Naive thymus-derived CD4-positive, alpha-beta T cell (primary cell): ENCODE measurements around the gene ABCB9. TPM values are rescaled to one million over a fixed set of nuclear protein-coding genes. Genes with fewer than 3 reads are reported as not detected.

Source experiments
- ATAC-seq: fragments of 150-1000 bp; cut with Tn5 transposase; 2 replicates; pipeline ENCODE4 v1.10.0; 2021; ENCODE audit warnings: mild to moderate bottlenecking, moderate library complexity
- CTCF ChIA-PET: fragments of 350-600 bp; sonication (Branson Sonifier 250); formaldehyde crosslinking; loops from one replicate; lab custom pipeline; 2021; ENCODE audit warnings: antibody characterized with exemption; lab: Charles Lee
- POLR2A ChIA-PET: fragments of 350-600 bp; sonication (Branson Sonifier 250); formaldehyde crosslinking; loops from one replicate; lab custom pipeline; 2021; ENCODE audit warnings: antibody characterized with exemption, inconsistent platforms; lab: Charles Lee
- DNase-seq, 9 donors: peaks; one replicate each; pipeline versions ENCODE4 v3.0.0 to v3.0.0-alpha.2; 2020 to 2022; ENCODE audit warnings: mixed read lengths in 1 of 9
- H3K27ac ChIP-seq: one replicate; pipeline ENCODE4 v1.7.0; 2013; ENCODE audit warnings: mild to moderate bottlenecking, low read depth, low read length, moderate library complexity
- H3K27me3 ChIP-seq, 2 donors: one replicate each; pipeline ENCODE4 v1.7.0; 2013; ENCODE audit warnings: low read length in 2 of 2, mild to moderate bottlenecking in 2 of 2, moderate library complexity in 2 of 2; ENCODE audit not compliant: control insufficient read depth in 2 of 2, insufficient read depth in 2 of 2
- H3K36me3 ChIP-seq, 3 experiments: 1 replicate in 2 of 3; 2 replicates in 1 of 3; pipeline ENCODE4 v1.7.0; 2013; ENCODE audit warnings: low read length in 3 of 3, mild to moderate bottlenecking in 3 of 3, moderate library complexity in 1 of 3; ENCODE audit not compliant: insufficient read depth in 3 of 3, control insufficient read depth in 2 of 3
- H3K4me1 ChIP-seq, 2 donors: one replicate each; pipeline ENCODE4 v1.7.0; 2013; ENCODE audit warnings: low read length in 2 of 2, mild to moderate bottlenecking in 2 of 2, moderate library complexity in 1 of 2; ENCODE audit not compliant: control insufficient read depth in 2 of 2, insufficient read depth in 2 of 2
- H3K4me3 ChIP-seq: 2 replicates; pipeline ENCODE4 v1.7.0; 2013; ENCODE audit warnings: mild to moderate bottlenecking, low read length
- H3K9me3 ChIP-seq, 3 experiments: 1 replicate in 2 of 3; 2 replicates in 1 of 3; pipeline ENCODE4 v1.7.0; 2013; ENCODE audit warnings: low read length in 3 of 3; ENCODE audit not compliant: control insufficient read depth in 2 of 3
- H3K27ac Mint-ChIP-seq, 9 donors: one replicate each; pipeline ENCODE4 v1.8.0; 2020 to 2022; ENCODE audit warnings: mixed read lengths in 9 of 9, mild to moderate bottlenecking in 8 of 9, moderate library complexity in 5 of 9, inconsistent platforms in 2 of 9
- H3K27me3 Mint-ChIP-seq, 5 donors: one replicate each; pipeline ENCODE4 v1.8.0; 2021 to 2022; ENCODE audit warnings: mixed read lengths in 5 of 5, mild to moderate bottlenecking in 1 of 5
- H3K36me3 Mint-ChIP-seq, 5 donors: one replicate each; pipeline ENCODE4 v1.8.0; 2020 to 2022; ENCODE audit warnings: mixed read lengths in 5 of 5, mild to moderate bottlenecking in 3 of 5, inconsistent platforms in 1 of 5
- H3K4me1 Mint-ChIP-seq, 7 donors: one replicate each; pipeline ENCODE4 v1.8.0; 2020 to 2022; ENCODE audit warnings: mixed read lengths in 7 of 7, mild to moderate bottlenecking in 3 of 7, inconsistent platforms in 1 of 7
- H3K4me3 Mint-ChIP-seq, 10 donors: one replicate each; pipeline ENCODE4 v1.8.0; 2020 to 2022; ENCODE audit warnings: mild to moderate bottlenecking in 10 of 10, mixed read lengths in 10 of 10, moderate library complexity in 6 of 10, inconsistent platforms in 2 of 10
- H3K9me3 Mint-ChIP-seq, 11 donors: one replicate each; pipeline ENCODE4 v1.8.0; 2020 to 2022; ENCODE audit warnings: mixed read lengths in 11 of 11, mild to moderate bottlenecking in 4 of 11, inconsistent platforms in 1 of 11, moderate library complexity in 1 of 11
- intact Hi-C, 2 donors: fragments of 100-400 bp; cut with micrococcal nuclease; formaldehyde crosslinking; loops; one replicate each; pipeline ENCODE4 v1.15.1; 2023
- polyA plus RNA-seq, 2 donors: library from polyadenylated mRNA; unstranded; fragments of 300-500 nt; fragmentation: Illumina TruSeq; gene quantifications; one replicate each; pipeline ENCODE4 v1.2.3, GENCODE V29; 2021
- total RNA-seq, 6 experiments: library from RNA in 5 of 6; stranded (reverse) in 5 of 6; gene quantifications; 1 replicate in 5 of 6; 2 replicates in 1 of 6; pipeline ENCODE4 v1.2.3 and lab custom pipeline; 2021 to 2026

ABCB9 gene
- total and polyA plus RNA-seq, 7 experiments from 2014 or later = 0.74 to 8.9 (median 6.9) TPM

DNA sequence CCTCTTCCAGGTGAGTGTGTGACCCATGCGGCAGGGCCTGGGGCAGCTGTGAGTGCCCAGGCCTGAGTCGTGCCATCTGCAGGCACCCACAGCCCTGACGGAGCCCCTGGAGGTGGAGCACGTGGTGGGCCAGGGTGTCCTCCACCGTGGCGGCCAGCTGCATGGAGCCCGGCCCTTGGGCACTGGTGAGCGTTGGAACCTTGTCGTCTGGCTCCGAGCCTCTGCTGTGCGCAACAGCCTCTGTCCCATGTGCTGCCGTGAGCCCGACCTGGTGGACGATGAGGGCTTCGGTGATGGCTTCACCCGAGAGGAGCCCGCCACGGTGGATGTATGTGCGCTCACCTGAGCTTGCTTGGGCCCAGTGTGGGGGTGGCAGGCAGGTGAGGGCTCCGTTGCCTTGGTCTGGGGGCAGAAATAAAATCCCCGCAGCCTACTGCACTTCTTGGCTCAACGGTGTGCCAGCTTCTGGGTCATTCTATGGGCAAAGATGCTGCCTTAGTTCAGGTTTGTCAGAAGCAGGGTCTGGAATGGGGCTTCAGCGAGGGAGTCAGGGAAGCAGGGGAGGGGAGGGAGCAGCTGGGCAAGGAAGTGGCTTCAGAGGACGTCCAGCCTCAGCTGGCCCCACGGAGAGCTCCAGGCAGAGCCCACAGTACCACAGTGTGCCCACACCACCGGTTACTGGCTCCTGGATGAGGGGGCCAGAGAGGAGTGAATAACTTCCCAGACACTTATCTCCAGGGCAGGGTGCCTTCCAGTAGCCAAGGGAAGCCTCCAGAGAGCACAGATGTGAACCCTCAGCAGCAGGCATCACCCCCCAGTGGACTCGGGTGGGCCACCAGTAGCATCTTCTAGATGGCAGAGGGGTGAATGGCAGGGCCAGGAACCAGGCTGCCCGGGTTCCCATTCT is 13.0 kb upstream of the ABCB9 start:
- DNase-seq (no peak), ATAC-seq (no peak)
- H3K9me3 Mint-ChIP-seq = peaks cover 0 to 7% (median 0%) of the 10 kb centered on the region in 11 donors
- H3K36me3 ChIP-seq = peaks cover 0 to 37% (median 3%) of the 10 kb centered on the region in 3 experiments
- peaks cover 0 to 12% (median 0%) of the 10 kb centered on the region in 5 donors for H3K36me3 Mint-ChIP-seq
- H3K27ac ChIP-seq = peak overlapping the region; percentile 81
- ChIA-PET CTCF (no interaction called here), POLR2A (interaction anchor here (1.1 to 3.3 kb wide), 4 partner anchors 12 to 261 kb away, joined by 3 to 11 read pairs (median 10); partner anchors contain the start of genes ABCB9, MPHOSPH9 and MTRFR)
- H3K4me1 ChIP-seq = peaks cover 41 to 47% of the 10 kb centered on the region in 2 donors
- H3K4me3 ChIP-seq = peak overlapping the region; percentile 84
- peaks cover 0 to 3% (median 0%) of the 10 kb centered on the region in 5 donors for H3K27me3 Mint-ChIP-seq
- peak overlapping the region; percentile 81 to 92 (median 87) for H3K27ac Mint-ChIP-seq
- H3K9me3 ChIP-seq = no peaks in the 10 kb centered on the region
- H3K27me3 ChIP-seq = no peaks in the 10 kb centered on the region
- peaks cover 30 to 70% (median 53%) of the 10 kb centered on the region in 7 donors for H3K4me1 Mint-ChIP-seq
- intact Hi-C loops = loop anchor here (5.0 to 10.0 kb wide), 5 partner anchors 603 to 1394 kb away; partner anchors contain the start of genes CCDC92 (in 1 of the 2), DIABLO (in 1 of the 2), KDM2B (in 1 of the 2) and TCTN2 (in 1 of the 2)
- H3K4me3 Mint-ChIP-seq = peak overlapping the region; percentile 86 to 95 (median 90)

GRCh38 chr12:122978507-122978955 is 12.3 kb upstream of the ABCB9 start:
- Histone ChIP-seq H3K27ac (no peak overlapping the region), H3K36me3 (peaks cover 0 to 31% (median 3%) of the 10 kb centered on the region in 3 experiments), H3K4me3 (no peak overlapping the region), H3K27me3 (no peaks in the 10 kb centered on the region), H3K4me1 (peaks cover 41 to 52% of the 10 kb centered on the region in 2 donors), H3K9me3 (no peaks in the 10 kb centered on the region)
- peaks cover 0 to 12% (median 0%) of the 10 kb centered on the region in 5 donors for H3K36me3 Mint-ChIP-seq
- H3K27ac Mint-ChIP-seq = no peak overlapping the region
- peak overlapping the region in 8 of 10 donors; percentile 23 to 99 (median 46) for H3K4me3 Mint-ChIP-seq
- POLR2A ChIA-PET = interaction anchor here (1.1 to 2.0 kb wide), 3 partner anchors 12 to 254 kb away, joined by 3 to 11 read pairs (median 9); partner anchors contain the start of genes ABCB9, MPHOSPH9 and MTRFR
- DNase-seq = peak in 1 of 9 donors; percentile 6
- H3K27me3 Mint-ChIP-seq = peaks cover 0 to 3% (median 0%) of the 10 kb centered on the region in 5 donors
- intact Hi-C loops = loop anchor here (5.0 to 10.0 kb wide), 5 partner anchors 604 to 1394 kb away; partner anchors contain the start of genes CCDC92 (in 1 of the 2), DIABLO (in 1 of the 2), KDM2B (in 1 of the 2) and TCTN2 (in 1 of the 2)
- CTCF ChIA-PET = interaction anchor here (0.5 kb wide), 1 partner anchor 121 kb away, joined by 3 read pairs; no protein-coding TSS in a partner anchor
- peaks cover 0 to 7% (median 0%) of the 10 kb centered on the region in 11 donors for H3K9me3 Mint-ChIP-seq
- no peak for ATAC-seq
- H3K4me1 Mint-ChIP-seq = peaks cover 26 to 67% (median 50%) of the 10 kb centered on the region in 7 donors

GRCh38 chr12:122977655-122978392 is 11.6 kb upstream of the ABCB9 start:
- Mint-ChIP-seq H3K27me3 (peaks cover 0 to 3% (median 0%) of the 10 kb centered on the region in 5 donors), H3K4me3 (peak overlapping the region in 9 of 10 donors; percentile 25 to 99 (median 55)), H3K9me3 (peaks cover 0 to 7% (median 0%) of the 10 kb centered on the region in 11 donors), H3K27ac (peak overlapping the region in 1 of 9 donors; percentile 12), H3K36me3 (peaks cover 0 to 8% (median 0%) of the 10 kb centered on the region in 5 donors), H3K4me1 (peaks cover 19 to 60% (median 44%) of the 10 kb centered on the region in 7 donors)
- H3K27me3 ChIP-seq = no peaks in the 10 kb centered on the region
- H3K4me3 ChIP-seq = no peak overlapping the region
- peaks cover 0 to 31% (median 0%) of the 10 kb centered on the region in 3 experiments for H3K36me3 ChIP-seq
- intact Hi-C loops = loop anchor here (5.0 to 10.0 kb wide), 5 partner anchors 604 to 1393 kb away; partner anchors contain the start of genes CCDC92 (in 1 of the 2), DIABLO (in 1 of the 2), KDM2B (in 1 of the 2) and TCTN2 (in 1 of the 2)
- ATAC-seq (no peak), DNase-seq (peak in 1 of 9 donors; percentile 3)
- no peaks in the 10 kb centered on the region for H3K9me3 ChIP-seq
- CTCF ChIA-PET = interaction anchor here (0.5 kb wide), 1 partner anchor 120 kb away, joined by 3 read pairs; no protein-coding TSS in a partner anchor
- POLR2A ChIA-PET = interaction anchor here (1.1 kb wide), 1 partner anchor 11 kb away, joined by 3 read pairs; the partner anchor contains the start of gene ABCB9
- H3K4me1 ChIP-seq = peaks cover 40 to 45% of the 10 kb centered on the region in 2 donors
- no peak overlapping the region for H3K27ac ChIP-seq

- ATAC-seq = no peak
Observed at GRCh38 chr12:122977153-122977552, 10.9 kb upstream of the ABCB9 start.

DNA sequence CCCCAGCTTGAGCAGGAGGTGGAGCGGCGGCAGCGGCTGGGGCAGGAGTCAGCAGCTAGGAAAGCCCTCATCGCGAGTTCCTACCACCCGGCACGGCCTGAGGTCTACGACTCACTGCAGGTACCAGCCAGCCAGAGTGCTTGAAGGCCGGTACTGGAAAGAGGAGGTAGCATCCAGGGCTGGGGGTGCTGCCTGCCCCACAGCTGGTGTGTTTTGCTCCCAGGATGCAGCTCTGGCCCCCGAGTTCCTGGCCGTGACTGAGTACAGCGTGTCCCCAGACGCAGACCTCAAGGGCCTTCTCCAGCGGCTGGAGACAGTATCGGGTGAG is 10.3 kb upstream of the ABCB9 start:
- intact Hi-C loops = loop anchor here (5.0 to 10.0 kb wide), 5 partner anchors 606 to 1392 kb away; partner anchors contain the start of genes CCDC92 (in 1 of the 2), DIABLO (in 1 of the 2), KDM2B (in 1 of the 2) and TCTN2 (in 1 of the 2)
- H3K36me3 Mint-ChIP-seq = peaks cover 0 to 4% (median 0%) of the 10 kb centered on the region in 5 donors
- peaks cover 19 to 48% (median 33%) of the 10 kb centered on the region in 7 donors for H3K4me1 Mint-ChIP-seq
- POLR2A ChIA-PET = interaction anchor here (0.9 to 3.5 kb wide), 5 partner anchors 11 to 475 kb away, joined by 3 to 34 read pairs (median 8); partner anchors contain the start of genes ABCB9, MPHOSPH9 and MTRFR
- peak overlapping the region; percentile 92 to 99 (median 97) for H3K4me3 Mint-ChIP-seq
- Histone ChIP-seq H3K27ac (peak overlapping the region; percentile 98), H3K9me3 (no peaks in the 10 kb centered on the region), H3K36me3 (peaks cover 0 to 24% (median 0%) of the 10 kb centered on the region in 3 experiments), H3K27me3 (no peaks in the 10 kb centered on the region), H3K4me1 (peaks cover 28 to 33% of the 10 kb centered on the region in 2 donors), H3K4me3 (peak overlapping the region; percentile 100)
- H3K27me3 Mint-ChIP-seq = peaks cover 0 to 3% (median 0%) of the 10 kb centered on the region in 5 donors
- no peak for ATAC-seq
- peaks cover 0 to under 1% (median 0%) of the 10 kb centered on the region in 11 donors for H3K9me3 Mint-ChIP-seq
- CTCF ChIA-PET = no interaction called here
- DNase-seq = no peak
- peak overlapping the region in 3 of 9 donors; percentile 51 to 100 (median 84) for H3K27ac Mint-ChIP-seq

More at GRCh38 chr12:122977153-122977552, 10.9 kb upstream of the ABCB9 start:
- Mint-ChIP-seq H3K27ac (peak overlapping the region in 1 of 9 donors; percentile 76), H3K4me3 (peak overlapping the region; percentile 23 to 99 (median 63)), H3K27me3 (peaks cover 0 to 3% (median 0%) of the 10 kb centered on the region in 5 donors), H3K4me1 (peaks cover 19 to 54% (median 38%) of the 10 kb centered on the region in 7 donors), H3K36me3 (peaks cover 0 to 8% (median 0%) of the 10 kb centered on the region in 5 donors), H3K9me3 (peaks cover 0 to 5% (median 0%) of the 10 kb centered on the region in 11 donors)
- Histone ChIP-seq H3K27ac (no peak overlapping the region), H3K9me3 (no peaks in the 10 kb centered on the region), H3K27me3 (no peaks in the 10 kb centered on the region), H3K4me3 (no peak overlapping the region), H3K36me3 (peaks cover 0 to 29% (median 0%) of the 10 kb centered on the region in 3 experiments), H3K4me1 (peaks cover 34 to 38% of the 10 kb centered on the region in 2 donors)
- intact Hi-C loops = loop anchor here (5.0 to 10.0 kb wide), 5 partner anchors 605 to 1392 kb away; partner anchors contain the start of genes CCDC92 (in 1 of the 2), DIABLO (in 1 of the 2), KDM2B (in 1 of the 2) and TCTN2 (in 1 of the 2)
- ChIA-PET POLR2A (interaction anchor here (3.5 kb wide), 1 partner anchor 11 kb away, joined by 31 read pairs; the partner anchor contains the start of gene ABCB9), CTCF (no interaction called here)
- DNase-seq = no peak
